Melanocyte of skin (primary cell): ENCODE measurements around the gene TYW3. TPM values are rescaled to one million over a fixed set of nuclear protein-coding genes. Genes with fewer than 3 reads are reported as not detected.

Experiments
- total RNA-seq, 2 donors: library from RNA; depleted of rRNA; stranded (reverse); fragments of >200 nt; gene quantifications; 2 replicates each; pipeline ENCODE4 v1.2.3, GENCODE V29; 2012

Gene TYW3, protein sequence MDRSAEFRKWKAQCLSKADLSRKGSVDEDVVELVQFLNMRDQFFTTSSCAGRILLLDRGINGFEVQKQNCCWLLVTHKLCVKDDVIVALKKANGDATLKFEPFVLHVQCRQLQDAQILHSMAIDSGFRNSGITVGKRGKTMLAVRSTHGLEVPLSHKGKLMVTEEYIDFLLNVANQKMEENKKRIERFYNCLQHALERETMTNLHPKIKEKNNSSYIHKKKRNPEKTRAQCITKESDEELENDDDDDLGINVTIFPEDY
- 10 to 100 TPM; 13.8 to 26.0 TPM for total RNA-seq

DNA sequence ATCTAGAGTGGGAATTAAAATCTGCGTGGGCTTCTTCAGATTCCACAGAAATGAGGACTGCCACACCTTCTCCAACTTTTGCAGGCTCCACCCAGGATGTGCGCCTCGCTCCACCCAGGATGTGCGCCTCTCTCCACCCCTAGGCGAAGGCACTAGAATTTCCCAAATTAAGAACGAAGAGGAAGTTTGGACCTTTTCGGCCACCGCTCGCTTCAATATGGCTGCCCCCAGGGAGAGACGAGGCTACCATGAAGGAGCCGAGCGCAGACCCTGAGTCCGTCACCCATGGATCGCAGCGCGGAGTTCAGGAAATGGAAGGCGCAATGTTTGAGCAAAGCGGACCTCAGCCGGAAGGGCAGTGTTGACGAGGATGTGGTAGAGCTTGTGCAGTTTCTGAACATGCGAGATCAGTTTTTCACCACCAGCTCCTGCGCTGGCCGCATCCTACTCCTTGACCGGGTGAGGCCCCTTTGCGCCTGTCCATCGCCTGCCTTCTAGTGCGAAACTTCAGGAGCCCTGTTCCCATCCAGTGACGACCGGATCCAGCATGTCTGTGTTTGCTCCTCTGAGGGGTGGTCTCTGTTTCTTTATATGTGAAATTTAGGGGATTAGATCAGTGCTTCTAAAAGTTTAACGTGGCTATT is at the start of gene TYW3, which contains the start of gene CRYZ:
Gene TYW3, plus strand, starts transcription at position 193 of the 644 bp plus-strand sequence. Its CDS starts 93 bp downstream, at position 286.
Gene CRYZ, minus strand, starts transcription at position 91 of the 644 bp plus-strand sequence. CDS start 8,229 bp downstream, outside the sequence.

Other genes with a start within 250 kb of the TYW3 start
- gene LRRC53, start 220.5 kb upstream of the TYW3 start, total RNA-seq, result not detected
- not detected for gene ERICH3, start 59.4 kb upstream of the TYW3 start, total RNA-seq
- 10 to 100 TPM; 28.6 to 78.3 TPM for gene CRYZ, start 102 bp upstream of the TYW3 start, total RNA-seq